ENCODE measurements around the gene PRKCH.

- TF ChIP-seq EZH2 (IDR thresholded peaks at IDR 0.05; ENCODE audit: insufficient read depth, poor library complexity, severe bottlenecking), result no peak
- TF ChIP-seq EZH2phosphoT487 (IDR thresholded peaks at IDR 0.05; ENCODE audit: insufficient read depth, low read depth), result no peak
These were observed 137.4 kb downstream of the PRKCH start for GRCh38 chr14:61458766-61459165.

Data from GM23248 (cell line).